Measurements from ENCODE around the gene TNFAIP8L1. TPM values are rescaled to one million over a fixed set of nuclear protein-coding genes. Genes with fewer than 3 reads are reported as not detected.

Gene TNFAIP8L1
- total RNA-seq, 4 donors from 2014 or later: 3.8 to 9.5 (median 7.8) TPM

- no peak for TF ChIP-seq CTCF (IDR thresholded peaks at IDR 0.05)
- TF ChIP-seq POLR2A (IDR thresholded peaks at IDR 0.05): no peak
- WGBS, 2 donors: 90 to 93% methylated on average over 11 of the region's 11 CpGs
- DNase-seq: no peak
- Histone ChIP-seq H3K27me3 (no peaks in the 10 kb centered on the region), H3K36me3 (peaks cover 54 to 55% of the 10 kb centered on the region in 2 donors), H3K27ac (no peak overlapping the region), H3K4me3 (replicated peaks in 1 of 3) (no peak overlapping the region), H3K9me3 (no peaks in the 10 kb centered on the region), H3K4me1 (no peaks in the 10 kb centered on the region)
- intact Hi-C loops (cut with DNase I): no loop called here
Observed at GRCh38 chr19:4702764-4703163, 63.4 kb downstream of the TNFAIP8L1 start.

- Histone ChIP-seq H3K27ac (no peak overlapping the region), H3K9me3 (no peaks in the 10 kb centered on the region), H3K4me3 (replicated peaks in 1 of 3) (no peak overlapping the region), H3K36me3 (peaks cover 45 to 48% of the 10 kb centered on the region in 2 donors), H3K4me1 (no peaks in the 10 kb centered on the region), H3K27me3 (no peaks in the 10 kb centered on the region)
- 95 to 96% methylated on average over 25 to 27 of the region's 28 CpGs for WGBS, 2 donors
- TF ChIP-seq CTCF (IDR thresholded peaks at IDR 0.05) (no peak), POLR2A (IDR thresholded peaks at IDR 0.05) (no peak)
- no peak for DNase-seq
- intact Hi-C loops (cut with DNase I): no loop called here
Observed at GRCh38 chr19:4703671-4704316, 64.5 kb downstream of the TNFAIP8L1 start.

GRCh38 chr19:4704317-4704673, 65.0 kb downstream of the TNFAIP8L1 start:
- WGBS, 2 donors: 90 to 96% methylated on average over 6 to 8 of the region's 9 CpGs
- H3K27me3 ChIP-seq: no peaks in the 10 kb centered on the region
- no peak overlapping the region for H3K27ac ChIP-seq
- peaks cover 45 to 46% of the 10 kb centered on the region in 2 donors for H3K36me3 ChIP-seq
- no peak overlapping the region for H3K4me3 ChIP-seq (replicated peaks in 1 of 3)
- DNase-seq: no peak
- no peaks in the 10 kb centered on the region for H3K9me3 ChIP-seq
- no peaks in the 10 kb centered on the region for H3K4me1 ChIP-seq
- TF ChIP-seq POLR2A (IDR thresholded peaks at IDR 0.05) (no peak), CTCF (IDR thresholded peaks at IDR 0.05) (no peak)
- intact Hi-C loops (cut with DNase I): no loop called here

Other genes with a start within 250 kb of the TNFAIP8L1 start
- 10 to 100 TPM; 33.1 to 42.4 (median 36.7) TPM for gene SH3GL1, start 239.0 kb upstream of the TNFAIP8L1 start, total RNA-seq
- 1 to 10 TPM; 4.1 to 5.1 (median 4.4) TPM for gene CHAF1A, start 236.9 kb upstream of the TNFAIP8L1 start, total RNA-seq
- gene UBXN6, start 181.7 kb upstream of the TNFAIP8L1 start, total RNA-seq: 100 to 1,000 TPM in 2 of 4 donors, 10 to 100 TPM in 2; 90.1 to 187 (median 106) TPM
- 10 to 100 TPM; 26.5 to 42.3 (median 28.4) TPM for gene HDGFL2, start 167.2 kb upstream of the TNFAIP8L1 start, total RNA-seq
- 1 to 10 TPM; 1.3 to 6.6 (median 3.7) TPM for gene PLIN4, start 121.0 kb upstream of the TNFAIP8L1 start, total RNA-seq
- 10 to 100 TPM in 1 of 4 donors, 1 to 10 TPM in 3; 4.1 to 12.1 (median 7.8) TPM for gene PLIN5, start 104.3 kb upstream of the TNFAIP8L1 start, total RNA-seq
- 1 to 10 TPM in 2 of 4 donors, under 1 TPM in 1, not detected in 1; 0.56 to 2.7 (median 2.0) TPM for gene LRG1, start 99.5 kb upstream of the TNFAIP8L1 start, total RNA-seq
- 1 to 10 TPM; 1.2 to 9.1 (median 4.2) TPM for gene SEMA6B, start 79.8 kb upstream of the TNFAIP8L1 start, total RNA-seq
- 10 to 100 TPM; 48.0 to 72.6 (median 65.2) TPM for gene MYDGF, start 30.8 kb downstream of the TNFAIP8L1 start, total RNA-seq
- 10 to 100 TPM; 32.0 to 50.7 (median 42.9) TPM for gene DPP9, start 84.3 kb downstream of the TNFAIP8L1 start, total RNA-seq
- 10 to 100 TPM; 11.3 to 21.0 (median 15.8) TPM for gene FEM1A, start 152.2 kb downstream of the TNFAIP8L1 start, total RNA-seq
- gene TICAM1, start 192.2 kb downstream of the TNFAIP8L1 start, total RNA-seq: 1 to 10 TPM; 5.2 to 7.0 (median 6.3) TPM
- 10 to 100 TPM; 24.4 to 41.3 (median 38.0) TPM for gene PLIN3, start 228.2 kb downstream of the TNFAIP8L1 start, total RNA-seq

All from thyroid gland (tissue), 4 donors.